ENCODE data around the gene SLIT3.

GRCh38 chr5:169091396-169091980, 209.5 kb downstream of the SLIT3 start:
- TF ChIP-seq CTCF (IDR thresholded peaks at IDR 0.05) (no peak), EP300 (IDR thresholded peaks at IDR 0.05) (no peak), POLR2AphosphoS5 (IDR thresholded peaks at IDR 0.05) (no peak)

All from esophagus muscularis mucosa (tissue), 4 donors.